CD4-positive, alpha-beta T cell treated with Interleukin-17A for 4 hours (primary cell): ENCODE measurements around the gene MKNK2.
A peak's percentile ranks its signal among the peaks of the same experiment; 100 is the strongest.

Source experiments
- DNase-seq: peaks from one replicate; pipeline ENCODE4 v3.0.0-alpha.2; 2020; ENCODE audit warnings: mixed read lengths

Gene MKNK2

DNA sequence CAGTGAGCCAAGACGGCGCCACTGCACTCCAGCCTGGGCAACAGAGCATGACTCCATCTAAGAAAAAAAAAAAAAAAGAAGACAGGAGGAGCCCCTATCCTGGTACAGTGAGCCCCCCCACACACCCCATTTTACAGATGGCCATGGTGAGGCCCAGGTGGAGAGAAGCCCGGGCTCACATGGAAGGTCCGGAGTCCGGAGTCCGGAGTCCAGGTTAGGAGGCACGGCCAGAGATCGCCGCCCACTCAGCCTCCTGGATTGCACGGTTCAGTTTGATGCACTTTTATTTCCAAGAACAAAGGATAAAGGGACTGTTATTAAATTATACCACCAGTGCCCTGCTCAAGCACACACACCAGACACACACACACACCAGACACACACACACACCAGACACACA lies 24.3 kb downstream of the MKNK2 start:
- DNase-seq, result no peak

DNA sequence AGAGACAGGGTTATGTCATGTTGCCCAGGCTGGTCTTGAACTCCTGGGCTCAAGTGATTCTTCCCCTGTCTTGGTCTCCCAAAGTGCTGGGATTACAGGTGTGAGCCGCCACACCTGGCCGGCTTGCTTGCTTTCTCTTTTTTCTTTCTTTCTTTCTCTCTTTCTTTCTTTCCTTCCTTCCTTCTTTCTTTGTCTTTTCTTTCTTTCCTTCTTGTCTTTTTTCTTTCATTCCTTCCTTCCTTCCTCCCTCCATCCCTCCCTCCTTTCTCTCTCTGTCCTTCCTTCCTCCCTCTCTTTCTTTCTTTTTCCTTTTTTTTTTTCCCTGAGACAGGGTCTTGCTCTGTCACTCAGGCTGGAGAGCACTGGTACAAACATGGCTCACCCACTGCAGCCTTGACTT lies 28.8 kb downstream of the MKNK2 start:
- no peak for DNase-seq

DNA sequence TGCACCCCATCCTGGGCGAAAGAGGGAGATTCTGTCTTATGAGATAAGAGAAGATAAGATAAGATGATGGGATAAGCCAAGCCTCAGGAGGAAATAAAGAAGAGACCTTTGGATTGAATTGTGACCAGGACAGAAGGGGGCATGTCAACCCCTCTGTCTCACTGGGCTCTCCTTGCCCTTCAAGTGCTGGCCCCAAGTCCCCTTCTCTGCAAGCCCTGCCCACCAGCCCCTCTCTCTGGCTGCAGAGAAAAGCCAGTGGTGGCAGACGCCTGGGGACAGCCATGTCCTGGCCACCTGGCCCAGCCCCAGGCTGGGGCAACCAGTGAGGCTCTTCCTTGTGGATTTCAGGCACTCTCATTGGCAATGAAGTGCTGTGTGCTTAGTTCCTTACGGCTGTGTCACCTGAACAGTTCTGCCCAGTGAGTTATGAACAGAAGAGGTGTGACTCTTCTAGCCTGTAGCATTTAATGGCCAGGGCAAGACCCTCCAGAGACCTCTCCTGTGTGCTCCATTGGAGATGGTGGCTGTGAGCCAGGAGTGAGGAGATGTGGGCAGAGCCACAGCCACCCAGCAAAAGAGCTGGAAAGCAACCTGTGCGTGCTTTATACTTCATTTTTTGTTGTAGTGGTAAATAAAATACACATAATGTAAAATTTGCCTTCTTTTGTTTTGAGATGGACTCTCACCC lies 29.4 kb downstream of the MKNK2 start:
- DNase-seq, result no peak

DNA sequence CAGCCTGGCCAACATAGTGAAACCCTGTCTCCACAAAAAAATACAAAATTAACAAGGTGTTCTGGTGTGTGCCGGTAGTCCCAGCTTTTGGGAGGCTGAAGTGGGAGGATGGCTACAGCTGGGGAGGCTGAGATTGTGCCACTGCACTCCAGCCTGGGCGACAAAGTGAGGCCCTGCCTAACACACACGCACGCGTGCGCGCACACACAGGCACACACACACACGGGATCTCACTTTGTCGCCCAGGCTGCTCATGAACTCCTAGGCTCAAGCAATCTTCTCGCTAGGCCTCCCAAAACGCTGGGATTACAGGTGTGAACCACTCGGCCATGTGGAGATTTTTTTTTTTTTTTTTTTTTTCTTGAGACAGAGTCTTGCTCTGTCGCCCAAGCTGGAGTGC lies 32.3 kb downstream of the MKNK2 start:
- no peak for DNase-seq

DNA sequence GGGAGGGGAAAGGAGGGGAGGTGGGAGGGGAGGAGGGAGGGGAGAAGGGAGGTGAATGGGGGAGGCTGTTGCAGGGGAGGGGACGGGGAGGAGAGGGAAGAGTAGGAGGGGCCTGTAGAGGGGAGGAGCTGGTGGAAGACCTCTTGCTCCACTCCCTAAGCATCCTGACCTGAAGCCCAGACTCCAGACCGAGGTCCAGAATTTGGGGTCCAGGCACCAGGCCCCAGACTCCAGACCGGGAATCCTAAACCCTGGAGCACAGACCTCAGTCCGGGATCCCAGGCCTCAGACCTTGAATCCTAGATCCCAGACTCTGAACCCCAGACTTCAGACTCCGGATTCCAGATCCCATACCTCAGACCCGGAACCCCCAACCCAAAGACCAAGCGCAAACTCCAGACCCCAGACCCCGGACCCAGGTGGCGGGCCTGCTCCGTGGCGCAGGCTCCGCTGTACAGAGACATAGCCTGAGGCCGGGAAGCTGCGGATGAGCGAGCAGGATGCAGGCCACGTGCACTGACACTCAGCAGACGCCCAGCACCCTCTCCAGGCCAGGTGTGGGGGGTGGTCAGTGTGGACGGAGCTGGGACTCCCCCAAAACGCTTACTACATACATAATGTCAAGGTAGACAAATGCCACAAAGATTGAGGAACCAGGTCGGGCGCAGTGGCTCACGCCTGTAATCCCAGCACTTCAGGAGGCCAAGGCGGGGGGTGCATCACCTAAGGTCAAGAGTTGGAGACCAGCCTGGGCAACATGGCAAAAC lies 34.8 kb downstream of the MKNK2 start:
- DNase-seq, result peak; percentile 82

DNA sequence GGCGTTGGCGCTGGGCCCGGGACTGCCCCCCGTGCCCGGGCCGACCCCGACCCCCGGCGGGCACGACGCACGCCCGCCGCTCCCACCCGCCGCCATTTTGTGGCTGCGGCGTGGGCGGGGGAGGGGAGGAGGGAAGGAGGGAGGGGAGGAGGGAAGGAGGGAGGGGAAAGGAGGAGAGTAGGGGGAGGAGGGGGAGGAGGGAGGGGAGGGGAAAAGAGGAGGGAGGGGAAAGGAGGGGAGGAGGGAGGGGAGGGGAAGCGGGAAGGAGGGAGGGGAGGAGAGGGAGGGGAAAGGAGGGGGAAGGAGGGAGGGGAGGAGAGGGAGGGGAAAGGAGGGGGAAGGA lies 35.5 kb downstream of the MKNK2 start, which contains the start of gene BTBD2:
TSS of gene BTBD2 (minus strand) at position 107 of the 343 bp plus-strand sequence. CDS start at position 96, 11 bp downstream.
- DNase-seq, result peak; percentile 82

DNA sequence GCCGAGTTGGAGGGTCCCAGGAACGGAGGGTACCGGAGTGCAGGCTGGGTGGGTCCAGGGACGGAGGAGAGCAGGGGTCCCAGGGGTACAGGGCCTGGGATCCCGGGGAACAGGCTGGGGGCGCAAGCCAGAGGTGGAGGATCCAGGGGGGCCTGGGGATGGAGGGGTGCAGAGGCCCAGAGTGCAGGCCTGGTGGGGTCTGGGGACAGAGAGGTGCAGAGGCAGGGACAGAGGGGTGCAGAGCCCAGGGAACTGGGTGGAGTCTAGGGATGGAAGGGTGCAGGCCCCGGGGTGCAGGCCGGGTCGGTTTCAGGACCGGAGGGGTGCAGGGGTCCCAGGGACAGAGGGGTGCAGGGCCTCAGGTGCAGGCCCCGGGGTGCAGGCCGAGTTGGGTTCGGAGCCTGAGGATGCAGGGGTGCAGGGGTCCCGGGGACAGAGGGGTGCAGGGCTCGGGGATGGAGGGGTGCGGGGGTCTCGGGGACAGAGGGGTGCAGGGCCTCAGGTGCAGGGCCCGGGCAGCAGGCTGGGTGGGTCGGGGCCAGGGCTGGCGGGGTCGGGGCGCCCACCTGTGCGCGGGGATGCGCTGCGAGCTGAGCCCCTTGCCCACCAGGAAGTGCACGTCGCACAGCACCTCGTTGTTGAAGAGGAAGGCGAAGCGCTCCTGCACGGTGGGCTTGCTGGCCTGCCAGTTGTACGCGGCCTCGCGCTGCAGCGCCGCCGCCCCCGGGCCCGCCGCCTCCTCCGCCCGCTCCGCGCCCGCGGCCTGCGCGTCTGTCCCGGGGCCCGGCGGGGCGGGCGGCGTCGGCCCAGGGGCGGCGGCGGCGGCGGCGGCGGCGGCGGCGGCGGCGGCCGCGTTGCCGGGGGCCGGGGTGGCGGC lies 36.1 kb downstream of the MKNK2 start:
- DNase-seq, result peak; percentile 43

DNA sequence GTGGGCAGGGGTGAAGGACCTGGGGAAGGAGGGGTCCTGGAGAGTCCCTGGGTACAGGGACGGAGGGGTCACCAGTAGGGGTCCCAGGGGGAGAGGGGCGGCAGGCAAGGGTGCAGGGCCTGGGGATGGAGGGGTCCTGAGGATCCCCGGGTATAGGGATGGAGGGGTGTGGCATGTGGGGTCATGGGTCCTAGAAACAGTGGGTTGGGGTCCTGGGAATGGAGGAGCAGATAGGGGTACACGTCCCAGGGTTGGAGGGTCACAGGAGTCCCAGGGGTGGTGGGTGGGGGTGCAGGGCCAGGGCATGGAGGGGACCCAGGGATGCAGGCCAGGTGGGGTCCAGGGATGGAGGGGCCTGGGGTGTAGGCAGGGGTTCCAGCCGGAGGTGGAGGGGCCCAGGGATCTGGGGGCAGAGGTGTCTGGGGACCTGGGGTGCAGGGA lies 36.9 kb downstream of the MKNK2 start:
- no peak for DNase-seq

DNA sequence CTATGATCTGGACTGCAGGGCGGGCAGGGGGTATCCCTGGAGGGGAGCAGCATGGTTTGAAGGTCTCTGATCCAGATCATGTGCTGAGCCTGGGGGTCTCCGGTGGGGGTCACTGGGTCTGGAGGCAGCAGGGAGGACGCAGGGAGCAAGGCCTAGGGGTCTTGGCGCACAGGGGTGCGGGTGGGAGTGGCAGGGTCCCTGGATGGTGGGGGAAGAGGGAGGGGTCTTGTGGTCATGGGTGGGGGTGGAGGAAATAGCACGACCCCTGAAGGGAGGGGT lies 37.4 kb downstream of the MKNK2 start:
- DNase-seq, result no peak

DNA sequence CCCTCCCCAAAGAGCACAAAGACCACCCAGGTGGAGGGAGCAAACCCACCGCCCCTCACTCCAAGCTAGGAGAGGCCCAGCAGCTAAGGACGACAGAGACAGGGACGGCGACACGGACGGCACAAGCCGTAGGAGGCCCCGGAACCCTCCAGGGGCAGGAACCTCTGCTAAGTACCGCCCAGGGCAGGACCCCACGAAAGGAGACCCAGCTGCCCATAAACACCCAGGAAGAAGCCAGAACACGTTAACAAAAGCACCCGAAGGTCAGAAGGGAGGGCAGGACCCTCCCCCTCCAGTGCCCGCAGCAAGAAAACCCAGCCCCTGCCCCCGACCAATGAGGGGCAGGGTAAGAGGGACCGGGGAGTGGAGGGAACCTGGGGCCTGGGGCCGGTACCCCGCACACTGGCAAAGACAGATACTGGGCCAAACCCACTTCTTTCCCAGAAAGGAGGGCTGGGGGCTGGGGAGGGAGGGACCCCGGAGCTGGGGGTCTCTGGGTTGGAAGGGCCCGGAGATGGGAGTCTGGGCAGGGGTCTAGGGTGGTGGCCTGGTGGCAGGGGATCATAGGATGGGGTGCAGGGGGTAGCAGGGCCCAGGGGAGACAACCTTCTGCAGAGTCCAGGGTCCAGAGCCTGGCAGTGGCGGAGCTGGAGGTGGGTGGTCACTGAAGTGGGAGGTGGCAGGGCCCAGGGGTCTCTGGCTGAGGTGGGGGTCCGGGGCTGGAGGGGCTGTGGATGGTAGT lies 37.9 kb downstream of the MKNK2 start:
- DNase-seq, result no peak

DNA sequence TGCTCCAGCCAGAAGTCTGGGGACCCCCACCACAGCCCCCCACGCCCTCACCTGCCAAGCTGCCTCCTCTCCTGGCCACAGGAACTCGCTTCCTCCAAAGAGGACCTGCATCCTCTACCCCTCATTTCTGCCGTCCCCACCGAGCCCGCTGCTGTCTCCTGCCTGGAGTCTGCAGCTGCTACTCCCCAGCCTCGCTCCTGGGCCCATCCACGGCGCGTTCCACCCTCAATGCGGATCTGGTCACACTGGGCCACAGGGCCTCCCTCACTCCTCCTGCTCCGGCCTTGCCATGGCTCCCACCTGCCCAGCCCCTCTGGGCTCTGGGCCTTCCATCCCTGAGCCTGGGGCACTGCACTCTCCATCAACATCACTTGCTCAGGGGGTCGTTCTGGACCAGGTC lies 39.9 kb downstream of the MKNK2 start:
- no peak for DNase-seq

DNA sequence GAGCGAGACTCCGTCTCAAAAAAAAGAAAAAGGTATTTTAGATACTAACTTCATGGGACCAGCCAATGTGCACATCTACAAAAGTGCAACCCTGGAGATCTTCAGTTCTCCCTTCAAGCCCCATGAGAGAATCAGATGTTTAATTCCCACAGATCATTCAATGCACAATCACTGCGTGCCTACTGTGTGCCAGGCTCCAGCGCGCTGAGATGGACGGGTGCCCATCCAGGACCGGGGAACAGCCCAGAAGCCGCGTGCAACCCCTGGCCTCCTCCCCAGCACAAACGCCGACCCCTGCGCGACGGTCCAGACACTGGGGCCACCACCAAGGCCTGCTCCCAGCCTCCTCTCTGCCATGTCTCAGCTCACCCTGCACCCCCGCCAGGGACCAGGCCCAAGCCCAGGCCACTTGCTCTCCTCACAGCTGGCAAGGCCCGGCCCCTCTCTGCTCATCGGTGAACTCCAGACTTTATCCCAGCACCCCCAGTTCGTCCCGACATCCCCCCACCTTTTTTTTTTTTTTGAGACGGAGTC lies 40.8 kb downstream of the MKNK2 start:
- no peak for DNase-seq

DNA sequence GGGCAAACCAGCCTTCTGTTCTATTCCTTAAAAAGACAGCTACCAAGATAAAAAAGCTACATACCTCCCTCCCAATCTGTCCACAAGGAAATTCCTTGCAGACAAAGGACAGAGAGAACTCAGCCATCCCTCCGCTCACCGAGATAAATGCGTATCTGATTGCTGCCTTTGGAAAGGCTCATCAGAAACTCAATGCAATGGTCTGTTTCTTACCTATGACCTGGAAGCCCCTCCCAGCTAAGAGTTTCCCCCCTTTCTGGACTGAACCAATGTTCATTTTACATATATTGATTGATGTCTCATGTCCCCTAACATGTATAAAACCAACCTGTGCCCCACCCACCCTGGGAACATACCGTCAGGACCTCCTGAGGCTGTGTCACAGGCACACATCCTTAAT lies 47.2 kb downstream of the MKNK2 start:
- no peak for DNase-seq

DNA sequence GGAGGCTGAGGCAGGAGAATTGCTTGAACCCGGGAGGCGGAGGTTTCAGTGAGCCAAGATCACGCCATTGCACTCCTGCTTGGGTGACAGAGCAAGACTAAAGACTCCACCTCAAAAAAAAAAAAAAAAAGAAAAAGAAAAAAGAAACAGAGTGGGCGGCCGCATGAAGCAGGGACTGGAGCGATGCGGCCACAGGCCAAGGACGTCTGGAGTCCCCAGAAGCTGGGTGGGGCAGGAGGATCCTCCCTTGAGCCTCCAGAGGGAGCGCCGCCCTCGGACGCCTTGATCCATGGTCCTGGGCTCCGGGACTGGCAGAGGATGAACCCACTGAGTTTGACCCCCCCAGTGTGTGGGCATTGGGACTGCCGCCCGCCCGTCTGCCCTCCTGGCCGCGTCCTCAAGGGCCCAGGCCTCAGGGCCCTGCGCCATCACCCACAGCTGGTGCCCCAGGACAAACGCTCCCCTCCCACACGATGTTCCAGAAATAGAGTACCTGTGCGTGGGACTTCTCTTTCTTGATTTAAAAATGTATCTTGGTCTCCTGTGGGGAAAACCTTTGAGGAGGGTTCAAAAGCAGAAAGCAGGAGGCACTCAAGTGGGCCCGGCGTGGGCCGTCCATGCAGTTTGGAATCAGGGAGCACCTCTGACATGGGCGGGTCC lies 51.1 kb downstream of the MKNK2 start:
- no peak for DNase-seq

DNA sequence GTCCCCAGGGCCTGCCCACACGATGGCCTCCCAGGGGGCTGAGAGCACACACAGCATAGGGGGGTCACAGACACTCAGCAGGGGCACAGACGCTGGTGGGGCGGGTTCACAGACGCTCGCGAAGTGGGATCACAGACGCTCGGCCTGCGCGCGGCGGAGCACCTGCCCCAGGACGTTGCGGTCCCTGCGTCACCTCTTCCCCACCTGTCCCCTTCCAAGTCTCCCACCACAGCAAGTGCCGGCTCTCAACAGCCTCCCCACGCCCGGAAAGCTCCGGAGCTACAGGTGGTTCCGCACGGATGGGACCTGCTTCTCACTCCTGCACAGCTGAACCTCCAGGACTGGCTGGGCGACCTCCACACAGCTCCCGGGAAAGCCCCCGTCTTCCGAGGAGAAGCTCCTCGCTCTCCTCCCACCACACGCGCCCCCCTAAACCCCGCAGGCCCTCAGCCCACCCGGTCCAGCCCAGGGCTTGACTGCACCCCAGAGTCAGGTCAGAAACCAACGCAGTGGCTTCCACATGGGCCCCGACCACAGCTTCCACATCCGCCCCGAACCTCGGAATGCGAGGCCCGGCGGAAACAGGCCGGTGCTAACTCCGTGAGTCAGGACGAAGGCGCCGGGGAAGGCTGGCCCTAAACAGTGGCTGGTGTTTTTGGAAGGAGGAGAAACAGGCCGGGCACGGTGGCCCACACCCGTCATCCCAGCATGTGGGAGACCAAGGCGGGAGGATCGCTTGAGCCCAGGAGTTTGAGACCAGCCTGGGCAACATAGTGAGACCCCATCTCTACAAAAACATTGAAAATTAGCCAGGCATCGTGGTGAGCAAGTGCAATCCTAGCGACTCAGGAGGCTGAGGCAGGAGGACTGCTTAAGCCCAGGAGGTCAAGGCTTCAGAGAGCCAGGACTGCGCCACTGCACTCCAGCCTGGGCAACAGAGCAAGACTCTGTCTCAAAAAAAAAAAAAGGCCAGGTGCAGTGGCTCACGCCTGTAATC lies 52.0 kb downstream of the MKNK2 start:
- DNase-seq, result no peak

DNA sequence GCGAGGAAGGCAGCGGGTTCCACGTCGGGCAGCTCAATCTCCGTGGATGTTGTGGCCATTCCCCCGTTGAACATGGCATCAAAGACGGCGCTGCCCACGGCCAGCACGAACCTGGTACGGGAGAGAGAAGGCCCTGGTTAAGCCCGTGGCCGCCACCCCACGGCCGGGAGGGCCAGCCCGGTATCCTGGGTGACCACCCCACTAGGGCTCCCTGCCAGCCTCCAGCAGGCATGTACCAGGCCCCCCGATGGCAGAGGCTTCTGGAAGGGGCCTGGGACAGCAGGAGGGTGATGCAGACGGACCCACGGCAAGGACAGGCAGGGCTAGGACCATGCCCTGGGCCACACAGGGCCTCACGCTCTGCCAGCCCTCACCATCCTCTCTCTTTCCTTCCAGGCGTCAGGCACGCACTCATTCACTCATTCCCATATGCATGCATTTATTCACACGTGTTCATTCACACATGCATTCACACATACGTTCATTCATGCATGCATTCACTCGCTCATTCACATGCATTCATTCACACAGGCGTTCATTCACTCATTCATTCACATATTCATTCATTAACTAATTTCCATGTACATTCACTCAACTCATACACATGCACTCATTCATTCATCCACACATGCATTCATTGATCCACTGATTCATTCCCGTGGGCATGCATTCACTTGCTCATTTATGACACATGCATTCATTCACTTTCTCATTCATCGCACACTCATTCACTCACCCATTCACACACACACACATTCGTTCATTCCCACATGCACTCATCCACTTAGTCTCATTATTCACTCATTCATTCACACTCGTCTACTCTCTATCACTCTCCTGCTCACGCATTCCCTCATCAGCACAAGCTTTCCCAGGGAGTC lies 53.5 kb downstream of the MKNK2 start:
- no peak for DNase-seq

DNA sequence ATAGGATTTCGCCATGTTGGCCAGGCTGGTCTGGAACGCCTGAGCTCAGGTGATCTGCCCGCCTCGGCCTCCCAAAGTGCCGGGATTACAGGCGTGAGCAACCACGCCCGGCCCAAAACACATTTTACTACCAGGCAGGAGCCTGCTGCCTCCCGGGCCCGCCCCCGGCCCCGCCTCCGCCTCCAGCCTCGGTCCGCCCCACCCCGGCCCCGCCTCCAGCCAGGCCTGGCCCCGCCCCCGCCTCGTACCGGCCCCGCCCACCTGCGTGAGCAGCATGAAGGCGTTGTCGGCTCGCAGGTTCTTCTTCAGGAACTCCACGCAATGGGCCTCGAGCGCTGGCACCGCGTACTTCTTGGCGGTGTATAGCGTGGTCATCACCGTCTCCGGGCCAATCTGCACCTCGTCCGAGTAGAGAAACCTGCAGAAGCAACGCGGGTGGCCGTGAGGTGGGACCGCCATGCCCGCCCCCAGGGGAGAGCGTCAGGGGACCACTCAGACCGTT lies 58.2 kb downstream of the MKNK2 start:
- peak; percentile 27 for DNase-seq

DNA sequence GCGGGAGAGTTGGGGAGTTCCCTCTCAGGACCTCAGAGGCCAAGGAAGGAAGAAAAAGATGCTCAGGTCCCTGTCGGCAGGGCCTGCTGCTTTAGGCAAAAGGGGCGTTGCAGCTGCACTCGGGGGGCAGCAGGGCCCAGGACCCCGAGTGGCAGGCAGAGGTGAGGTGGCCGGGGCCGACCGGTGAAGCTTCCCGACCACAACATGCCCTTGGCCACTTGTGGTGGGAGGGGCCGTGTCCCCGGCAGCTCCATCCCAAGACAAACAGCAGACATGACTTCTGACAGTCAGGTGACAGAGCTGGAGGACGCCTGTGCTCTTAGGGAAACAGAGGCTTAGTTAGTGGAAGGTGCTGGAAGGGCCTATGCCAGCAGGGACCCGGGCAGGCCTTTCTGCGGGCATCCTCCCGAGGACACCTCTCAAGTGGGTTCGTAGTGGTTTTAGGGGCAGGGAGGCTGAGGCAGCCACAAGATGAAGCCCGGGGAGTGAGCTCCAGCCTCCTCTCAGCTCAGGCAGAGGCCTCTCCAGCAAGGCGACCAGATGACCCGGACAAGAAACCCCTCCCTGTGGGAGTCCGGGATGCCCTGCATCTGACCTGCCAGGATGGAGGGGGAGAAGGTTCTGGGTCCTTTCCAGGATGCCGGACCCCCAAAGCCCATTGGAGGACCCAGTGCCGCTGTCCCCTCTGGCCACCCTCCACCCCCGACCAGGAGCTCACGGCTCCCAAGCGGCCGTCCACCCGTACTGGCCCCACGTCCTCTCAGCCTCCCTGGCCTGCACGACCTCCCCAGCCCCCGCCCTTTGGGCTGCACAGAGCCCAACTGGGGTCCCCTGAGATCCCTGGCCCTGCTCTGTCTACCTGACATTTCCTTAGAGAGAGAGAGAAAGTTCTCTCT lies 59.8 kb downstream of the MKNK2 start:
- DNase-seq, result no peak
